LHCN-M2 (cell line): Measurements from ENCODE around the gene ATP1A2. TPM values are rescaled to one million over a fixed set of nuclear protein-coding genes. Genes with fewer than 3 reads are reported as not detected.
A peak's percentile ranks its signal among the peaks of the same experiment; 100 is the strongest.

Experiments
- DNase-seq: peaks from one replicate; pipeline ENCODE4 v3.0.0-alpha.2; 2012; ENCODE audit warnings: low read depth
- polyA plus RNA-seq: library from polyadenylated mRNA; unstranded; fragments of >200 nt; gene quantifications from one replicate; pipeline ENCODE4 v1.2.1, GENCODE V29; 2012; ENCODE audit warnings: missing spikeins
- total RNA-seq: library from RNA; depleted of rRNA; stranded (reverse); fragments of >200 nt; gene quantifications from 2 replicates; pipeline ENCODE4 v1.2.3, GENCODE V29; 2014; rRNA removed

ATP1A2 gene
- 1.3 and 1.4 TPM in 2 replicates for total RNA-seq
- 1.00 TPM for polyA plus RNA-seq

DNA sequence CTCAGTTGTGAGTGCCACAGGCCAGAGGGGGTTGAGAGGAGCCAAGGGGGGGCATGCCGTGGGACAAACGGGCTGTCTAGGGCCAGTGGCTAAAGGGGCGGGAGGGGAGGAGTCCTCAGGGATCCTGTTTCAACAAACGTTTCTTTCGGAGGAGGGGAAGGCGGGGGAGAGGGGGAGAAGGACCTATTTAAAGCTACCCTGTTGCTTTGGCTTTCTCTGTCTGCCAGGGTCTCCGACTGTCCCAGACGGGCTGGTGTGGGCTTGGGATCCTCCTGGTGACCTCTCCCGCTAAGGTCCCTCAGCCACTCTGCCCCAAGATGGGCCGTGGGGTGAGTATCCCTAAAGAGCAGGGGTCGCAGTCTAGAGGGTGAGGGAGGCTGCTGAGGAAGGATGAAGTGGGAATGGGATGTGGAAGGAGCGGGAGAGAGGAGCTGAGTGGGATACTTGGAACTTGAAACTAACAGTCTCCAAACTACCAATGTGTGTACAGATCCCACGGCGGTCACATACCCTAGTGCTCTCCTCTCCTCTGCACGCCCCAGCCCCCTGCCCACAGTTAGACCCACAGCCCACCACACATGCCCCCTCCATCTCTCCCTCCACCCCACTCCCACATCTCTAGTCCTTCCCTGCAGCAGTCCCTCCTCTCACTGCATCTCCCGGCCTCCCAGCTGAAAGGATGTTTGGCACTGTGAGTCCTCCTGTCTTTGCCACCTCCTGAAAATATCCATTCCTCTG, at the start of gene ATP1A2:
ATP1A2 (plus strand) TSS at position 215 of the 738 bp plus-strand sequence; CDS start at position 318, 103 bp downstream.
- DNase-seq: no peak

DNA sequence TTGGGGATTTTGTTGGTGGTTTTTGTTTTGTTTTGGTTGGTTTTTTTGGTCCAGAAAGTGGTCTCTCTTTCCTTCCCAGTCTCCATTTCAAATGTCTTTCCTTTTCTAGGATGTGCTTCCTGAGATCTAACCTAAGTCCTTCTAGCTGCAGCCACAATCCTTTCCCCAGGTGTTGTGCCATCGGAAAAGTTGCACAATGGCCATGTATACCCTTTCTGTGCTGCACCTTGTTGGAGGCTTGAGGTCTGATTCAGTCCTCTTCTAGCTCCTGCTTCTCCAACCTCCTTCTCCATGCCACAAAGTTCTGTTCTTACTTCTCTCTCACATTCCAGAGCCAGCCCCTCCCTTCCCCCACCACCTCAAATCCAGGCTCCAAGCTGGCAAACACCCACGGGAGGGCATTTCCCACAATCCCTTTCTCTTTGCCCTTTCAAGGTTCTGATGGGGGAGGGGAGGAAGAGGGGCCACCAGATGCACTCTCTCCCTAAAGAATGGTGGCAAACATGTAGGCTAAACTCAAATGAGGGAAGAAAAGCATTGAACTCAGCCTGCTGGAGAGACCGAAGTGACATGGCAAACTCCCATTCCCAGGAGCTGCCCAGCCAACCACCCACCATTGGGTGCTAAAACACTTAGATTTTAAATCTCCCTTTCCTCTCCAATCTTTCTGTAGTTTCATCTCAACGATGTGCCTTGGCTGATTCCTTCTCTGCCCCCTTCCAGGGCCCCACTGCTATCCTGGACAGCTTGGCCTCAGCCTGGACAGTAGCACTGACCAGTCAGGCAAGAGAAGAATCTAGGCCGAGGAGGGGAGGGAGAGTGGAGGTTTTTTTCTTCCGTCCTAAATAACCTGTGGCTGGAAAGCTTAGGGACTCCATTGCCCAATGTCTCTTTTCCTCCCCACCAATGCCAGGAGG, 48.5 kb upstream of the ATP1A2 start:
- DNase-seq: no peak

DNA sequence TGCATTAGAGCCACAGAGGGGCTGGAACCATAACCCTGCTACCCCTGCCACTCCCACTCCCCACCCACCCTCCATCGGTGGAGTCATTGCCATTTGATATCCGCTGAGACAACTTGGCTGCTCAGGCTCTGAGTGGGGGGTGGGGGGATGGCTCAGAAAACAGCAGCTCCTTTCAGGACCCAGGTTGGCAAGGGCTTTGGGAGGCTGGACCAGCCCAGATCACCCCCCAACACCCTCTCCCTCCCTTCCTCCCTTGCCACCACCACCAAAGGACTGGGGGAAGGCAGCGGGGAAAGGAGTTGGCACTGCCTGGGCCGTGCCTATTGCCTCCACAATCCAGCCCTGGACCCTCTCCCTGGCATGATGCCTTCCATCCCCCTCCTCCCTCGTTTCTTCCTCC, 47.3 kb upstream of the ATP1A2 start:
- DNase-seq: no peak

DNA sequence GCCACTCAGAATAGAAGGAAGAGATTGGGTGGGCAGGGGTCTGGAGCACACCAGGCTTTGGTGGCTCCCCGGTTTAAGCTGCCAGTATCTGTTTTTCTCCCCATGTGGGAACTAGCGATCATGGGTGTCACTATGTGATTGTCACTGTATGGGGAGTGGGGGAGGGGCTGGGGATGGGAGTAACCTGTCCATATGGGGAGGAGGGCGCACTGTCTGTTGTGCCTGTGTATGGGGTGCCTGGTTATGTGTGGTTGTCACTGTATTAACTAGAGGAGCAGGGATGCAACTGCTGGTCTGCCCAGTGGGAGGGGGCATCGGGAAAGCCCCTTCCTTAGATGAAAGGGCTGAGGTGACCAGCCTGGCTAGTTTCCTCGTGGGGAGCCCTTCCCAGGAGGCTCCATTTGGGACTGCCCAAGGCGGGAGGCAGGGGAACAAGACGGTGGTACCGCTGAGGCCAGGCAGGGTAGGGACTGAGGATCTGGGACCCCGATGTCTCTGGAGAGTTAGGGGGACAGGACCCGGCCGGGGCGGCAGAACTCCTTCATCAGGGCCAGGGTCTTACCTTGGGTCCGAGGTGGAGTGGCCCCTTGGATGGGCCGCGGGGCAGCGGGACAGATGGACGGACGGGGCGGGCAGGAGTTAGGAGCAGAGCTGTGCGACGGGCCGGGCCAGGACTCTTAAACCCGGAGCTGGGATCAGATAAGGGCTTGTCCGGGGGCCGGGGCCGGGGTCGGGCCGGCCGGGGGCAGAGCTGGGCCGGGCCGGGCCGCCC, 45.9 kb upstream of the ATP1A2 start, which contains the start of gene KCNJ10:
KCNJ10 (minus strand) TSS at position 701 of the 772 bp plus-strand sequence. CDS start 27,628 bp downstream, outside the sequence.
- DNase-seq: no peak

DNA sequence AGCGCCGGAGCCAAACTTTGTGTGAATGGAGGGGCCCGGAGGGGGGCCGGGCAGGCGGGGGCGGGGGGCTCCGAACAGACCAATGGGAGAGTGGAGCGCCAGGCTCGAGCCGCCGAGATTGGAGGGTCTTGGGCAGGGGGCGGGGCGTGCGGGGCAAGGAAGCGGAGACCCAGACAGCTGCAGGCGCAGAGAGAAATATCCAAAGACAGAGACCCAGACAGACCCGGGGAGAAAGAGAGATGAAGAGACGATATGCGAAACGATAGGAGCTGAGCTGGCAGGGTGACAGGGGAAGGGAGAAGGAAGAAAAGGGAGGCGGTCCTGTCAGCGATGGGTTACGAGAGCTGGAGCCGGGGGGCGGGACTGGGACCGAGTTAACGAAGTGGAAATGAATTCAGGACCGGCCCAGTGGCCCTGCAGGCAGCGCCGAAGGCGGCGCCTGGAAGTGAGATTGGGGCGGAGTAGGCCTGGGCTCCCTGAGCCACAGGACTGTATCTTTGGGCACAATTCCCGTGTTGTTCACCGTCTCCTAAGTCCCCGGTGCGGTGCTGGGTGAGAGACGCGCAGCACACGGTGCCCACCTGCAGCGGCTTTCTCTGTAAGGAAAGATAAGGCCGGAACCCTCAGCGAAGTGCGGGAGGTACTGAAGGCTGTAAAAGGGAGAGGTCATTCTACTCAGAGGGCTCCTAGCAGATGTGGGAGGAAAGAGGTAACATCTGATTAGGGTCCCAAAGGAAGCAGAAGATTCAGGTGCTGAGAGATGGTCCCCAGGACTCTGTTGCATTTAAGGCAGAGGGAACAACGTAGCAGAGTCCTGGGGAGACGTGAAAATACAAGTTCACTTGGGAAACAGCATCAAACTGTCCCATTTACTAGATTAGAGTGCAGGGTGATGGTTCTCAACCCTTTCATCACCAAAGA, 45.1 kb upstream of the ATP1A2 start:
- peak; percentile 35 for DNase-seq

DNA sequence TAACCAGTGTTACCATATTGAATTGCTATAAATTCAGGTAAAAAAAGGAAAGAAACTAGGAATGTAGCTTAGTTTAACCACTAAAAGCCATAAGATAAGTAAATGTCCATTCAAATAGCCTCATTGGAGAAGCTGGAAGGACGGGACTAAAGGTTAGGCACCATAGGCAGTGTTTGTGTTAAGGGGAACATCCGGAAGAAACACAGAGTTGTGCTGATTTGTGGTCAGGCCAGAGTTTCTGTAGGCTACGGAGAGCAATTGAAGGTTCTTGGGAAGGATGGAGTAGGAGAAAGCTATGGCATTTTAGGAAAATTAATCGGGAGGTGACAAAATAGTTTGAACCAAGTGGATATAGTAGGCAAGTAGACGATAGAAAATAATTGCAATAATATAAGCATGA, 44.3 kb upstream of the ATP1A2 start:
- DNase-seq: no peak

DNA sequence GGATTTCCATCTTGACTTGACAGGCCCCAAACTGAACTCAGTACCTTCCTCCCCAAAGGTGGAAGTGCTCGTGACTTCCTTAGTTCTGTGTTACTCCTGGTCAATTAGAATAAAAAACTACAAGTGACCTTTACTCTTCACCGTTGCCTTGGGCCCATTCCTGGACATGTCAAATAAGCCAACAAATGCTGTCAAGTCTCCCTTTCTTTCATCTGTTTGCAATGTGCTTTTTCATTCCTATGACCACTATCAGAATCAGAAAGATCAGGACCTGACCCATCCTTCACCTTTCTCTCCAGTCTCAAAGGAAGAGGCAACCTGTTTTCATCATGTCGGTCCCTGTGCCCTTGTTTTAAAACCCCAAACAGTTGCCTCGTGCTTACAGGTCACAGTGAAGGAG, 40.7 kb upstream of the ATP1A2 start:
- DNase-seq: no peak

DNA sequence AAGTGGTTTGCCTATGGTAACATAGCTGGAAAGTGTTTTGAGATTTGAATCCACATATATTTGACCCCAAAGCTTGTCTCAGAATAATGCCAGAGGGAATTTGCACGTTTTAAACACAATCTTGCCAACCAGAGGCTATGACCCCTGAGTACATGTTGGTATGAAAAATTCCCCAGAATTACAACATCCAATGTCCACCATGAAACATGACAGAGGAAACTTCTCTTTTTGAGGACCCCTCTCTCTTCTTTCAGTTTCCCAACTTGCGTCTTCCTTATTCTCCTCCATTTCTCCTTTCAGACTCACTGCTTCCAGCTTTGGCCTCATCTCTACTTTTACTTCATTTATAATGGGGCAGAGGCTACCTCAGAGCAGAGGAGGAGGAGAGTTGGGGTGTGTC, 39.7 kb upstream of the ATP1A2 start:
- DNase-seq: no peak

DNA sequence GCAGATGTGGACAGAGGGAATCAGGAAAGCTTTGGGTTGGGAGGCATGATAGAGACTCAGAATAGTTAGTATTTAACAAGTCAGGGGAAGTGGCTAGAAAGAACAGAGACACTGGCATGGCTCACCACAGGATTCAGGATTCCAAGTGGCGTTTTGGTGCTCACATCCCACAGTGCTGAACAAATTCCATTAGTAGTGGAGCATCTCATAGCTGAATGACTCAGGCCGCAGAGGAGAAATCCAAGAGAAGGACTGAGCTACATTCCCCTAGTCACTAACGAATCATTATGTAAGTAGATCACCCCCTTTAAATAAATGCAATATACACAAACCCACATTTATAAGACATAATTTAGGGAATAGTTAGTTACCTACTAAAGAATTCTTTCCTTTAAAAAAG, 39.3 kb upstream of the ATP1A2 start:
- no peak for DNase-seq

DNA sequence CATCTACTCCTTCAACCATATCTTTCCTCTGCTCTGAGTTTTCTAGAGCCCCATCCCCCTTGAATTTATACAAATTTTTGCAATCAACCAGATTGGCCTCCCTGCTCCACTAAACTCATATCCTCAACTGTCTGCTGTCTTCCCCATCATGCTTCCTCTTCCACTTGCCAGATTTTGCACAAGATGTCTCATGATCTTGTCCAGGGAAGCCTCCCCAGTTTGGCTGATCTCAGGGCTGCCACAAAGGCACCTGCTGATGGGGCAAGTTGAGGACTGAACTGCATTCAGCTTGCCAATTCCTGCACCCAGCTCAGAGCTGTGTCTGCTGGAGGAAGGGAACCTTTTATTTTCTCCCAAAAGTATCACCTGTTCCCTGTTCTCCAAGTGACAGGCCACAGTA, 38.1 kb upstream of the ATP1A2 start:
- DNase-seq: no peak

DNA sequence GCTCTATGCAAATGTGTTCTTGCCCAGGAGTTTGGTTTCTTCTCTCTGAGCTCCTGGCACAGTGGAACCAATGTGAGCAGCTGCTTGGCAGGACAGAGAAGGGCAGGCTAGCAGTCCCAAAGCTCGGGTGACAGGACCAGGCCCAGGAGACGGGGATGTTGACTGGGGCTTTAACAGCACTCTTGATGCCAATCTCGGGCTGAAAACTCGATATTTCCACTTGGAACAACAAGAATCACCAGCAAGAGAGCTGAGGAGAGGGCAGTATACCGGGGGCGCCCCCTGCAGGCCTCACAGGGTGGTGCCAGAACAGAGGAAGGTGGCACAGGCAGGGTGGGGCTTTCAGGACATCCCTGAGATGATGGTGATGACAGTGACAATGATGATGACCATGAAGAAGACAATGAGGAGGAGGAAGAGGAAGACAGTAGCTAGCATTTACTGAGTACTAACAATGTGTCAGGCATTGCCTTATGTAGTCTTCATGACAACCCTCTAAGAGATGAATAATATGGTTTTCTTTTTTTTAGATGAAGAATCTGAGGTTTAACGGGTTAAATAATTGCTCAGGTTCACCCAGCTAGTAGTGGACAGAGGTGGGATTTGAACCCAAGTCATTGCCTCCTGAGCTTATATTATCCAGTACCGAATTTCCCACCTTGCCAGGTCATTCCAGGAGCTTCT, 36.9 kb upstream of the ATP1A2 start:
- DNase-seq: peak; percentile 31

DNA sequence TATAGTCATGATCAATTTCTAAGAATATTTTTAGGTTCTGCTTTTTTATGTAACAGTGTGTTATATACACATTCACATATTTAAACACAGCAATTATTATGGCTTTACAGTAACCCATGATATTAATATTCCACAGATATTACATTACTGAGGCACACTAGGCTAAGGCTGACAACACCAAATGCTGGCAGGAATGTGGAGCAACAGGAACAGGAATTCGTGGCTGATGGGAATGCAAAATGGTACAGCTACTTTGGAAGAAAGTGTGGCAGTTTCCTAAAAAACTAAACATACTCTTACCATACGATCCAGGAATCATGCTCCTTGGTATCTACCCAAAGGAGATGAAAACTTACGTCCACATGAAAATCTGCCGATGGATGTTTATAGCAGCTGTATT, 36.1 kb upstream of the ATP1A2 start:
- no peak for DNase-seq

DNA sequence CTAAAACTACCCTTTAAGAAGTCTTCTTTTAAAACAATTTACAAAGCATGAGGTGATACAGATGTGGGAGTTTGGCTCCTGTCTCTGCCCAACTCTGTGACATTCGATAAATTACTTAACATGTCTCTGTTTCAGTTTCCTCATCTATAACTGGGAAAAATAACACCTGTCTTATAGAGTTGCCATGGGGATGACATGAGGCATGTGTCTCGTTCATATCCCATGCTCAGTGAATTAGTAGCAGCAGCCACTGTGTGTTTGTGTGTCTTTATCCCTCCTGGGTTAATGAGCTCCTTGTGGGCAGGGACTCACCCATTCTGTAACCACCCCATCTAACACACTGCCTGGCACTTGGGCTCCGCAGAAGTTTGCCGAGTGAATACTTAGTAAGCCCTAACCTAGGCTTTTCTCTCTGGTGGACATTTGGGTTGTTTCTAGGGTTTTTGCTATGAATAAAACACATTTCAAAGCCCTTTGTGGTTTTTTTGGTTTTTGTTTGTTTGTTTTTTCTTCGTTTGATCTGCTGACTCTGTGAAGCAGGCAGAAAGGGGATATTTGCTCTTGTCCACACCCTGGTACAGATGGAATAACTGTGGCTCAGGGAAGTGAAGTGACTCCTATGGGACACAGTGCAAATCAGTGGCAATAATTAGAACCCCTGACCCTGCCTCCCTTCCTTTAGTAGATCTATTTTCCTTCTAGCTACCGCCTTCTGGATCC, 35.0 kb upstream of the ATP1A2 start:
- DNase-seq: peak; percentile 21

DNA sequence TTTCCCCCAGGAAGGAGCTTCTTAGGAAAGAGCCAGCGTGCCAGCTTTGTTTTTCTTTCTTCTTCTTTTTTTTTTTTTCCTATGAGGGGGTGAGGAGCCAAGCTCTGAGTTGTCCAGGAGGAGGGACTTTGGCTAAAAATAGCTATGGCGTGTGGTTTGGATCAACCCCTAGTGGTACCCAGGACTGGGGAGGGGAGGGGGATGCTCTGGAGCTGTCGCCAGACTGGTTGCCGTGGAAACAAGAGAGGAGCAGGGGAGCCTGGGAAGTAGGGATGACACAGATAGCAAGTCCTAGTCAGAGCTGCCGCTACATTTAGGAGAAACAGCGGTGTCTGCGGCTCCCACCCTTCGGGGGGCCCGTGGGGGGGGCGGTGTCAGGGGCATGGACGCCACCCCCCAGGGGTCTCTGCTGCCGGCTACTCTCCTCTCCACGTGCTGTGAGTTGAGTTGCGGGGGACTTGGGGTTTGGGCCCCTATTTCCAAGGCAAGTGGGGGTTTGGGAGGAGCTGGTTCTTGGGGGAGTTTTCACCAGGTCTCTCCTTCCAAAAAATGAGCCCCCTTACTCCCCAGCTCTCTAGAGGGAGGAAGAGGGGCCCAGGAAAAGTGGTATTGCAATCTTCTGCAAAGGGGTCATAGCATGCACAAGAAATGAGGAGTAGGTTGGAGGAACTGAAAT, 34.2 kb upstream of the ATP1A2 start, which contains the start of gene KCNJ9:
KCNJ9 (plus strand) TSS at position 278 of the 676 bp plus-strand sequence. CDS start 2,493 bp downstream, outside the sequence.
- DNase-seq: peak; percentile 44

DNA sequence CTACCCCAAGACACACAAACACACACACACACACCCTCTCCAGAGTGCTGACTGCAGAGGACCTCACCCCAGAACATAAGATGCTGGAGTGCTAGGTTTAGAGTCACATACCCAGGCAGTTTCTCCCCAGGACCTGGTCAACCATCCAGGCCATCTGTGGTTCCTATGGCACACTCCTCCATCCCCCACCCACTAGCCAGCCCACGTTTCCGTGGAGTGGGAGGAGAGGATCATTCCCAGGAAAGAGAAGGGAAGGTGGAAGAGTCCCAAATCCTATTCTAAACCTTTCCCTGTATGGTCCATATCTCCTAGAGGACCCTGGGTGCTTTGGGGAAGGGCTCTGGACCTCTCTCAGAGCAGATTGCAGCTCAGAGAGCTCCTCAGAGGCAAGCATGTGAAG, 33.1 kb upstream of the ATP1A2 start:
- no peak for DNase-seq

DNA sequence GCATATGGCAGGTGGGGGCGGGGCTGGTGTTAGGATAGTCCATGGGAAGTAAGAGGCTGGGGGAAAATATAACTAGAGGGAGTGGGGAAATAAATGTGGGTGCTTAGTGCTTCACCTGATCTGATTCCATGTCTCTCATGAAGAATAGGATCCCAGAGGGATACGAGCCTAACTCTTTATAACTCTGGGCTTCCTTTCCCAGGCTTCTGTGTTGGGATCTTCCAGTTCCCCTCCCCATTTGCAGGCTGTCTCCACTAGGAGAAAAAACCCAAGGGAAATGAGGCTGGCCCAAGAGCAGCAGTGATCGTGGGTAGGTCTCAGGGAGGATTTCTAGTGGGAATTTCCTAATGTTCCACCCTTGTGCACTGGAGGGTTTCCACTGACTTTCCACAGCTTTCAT, 32.6 kb upstream of the ATP1A2 start:
- DNase-seq: no peak

DNA sequence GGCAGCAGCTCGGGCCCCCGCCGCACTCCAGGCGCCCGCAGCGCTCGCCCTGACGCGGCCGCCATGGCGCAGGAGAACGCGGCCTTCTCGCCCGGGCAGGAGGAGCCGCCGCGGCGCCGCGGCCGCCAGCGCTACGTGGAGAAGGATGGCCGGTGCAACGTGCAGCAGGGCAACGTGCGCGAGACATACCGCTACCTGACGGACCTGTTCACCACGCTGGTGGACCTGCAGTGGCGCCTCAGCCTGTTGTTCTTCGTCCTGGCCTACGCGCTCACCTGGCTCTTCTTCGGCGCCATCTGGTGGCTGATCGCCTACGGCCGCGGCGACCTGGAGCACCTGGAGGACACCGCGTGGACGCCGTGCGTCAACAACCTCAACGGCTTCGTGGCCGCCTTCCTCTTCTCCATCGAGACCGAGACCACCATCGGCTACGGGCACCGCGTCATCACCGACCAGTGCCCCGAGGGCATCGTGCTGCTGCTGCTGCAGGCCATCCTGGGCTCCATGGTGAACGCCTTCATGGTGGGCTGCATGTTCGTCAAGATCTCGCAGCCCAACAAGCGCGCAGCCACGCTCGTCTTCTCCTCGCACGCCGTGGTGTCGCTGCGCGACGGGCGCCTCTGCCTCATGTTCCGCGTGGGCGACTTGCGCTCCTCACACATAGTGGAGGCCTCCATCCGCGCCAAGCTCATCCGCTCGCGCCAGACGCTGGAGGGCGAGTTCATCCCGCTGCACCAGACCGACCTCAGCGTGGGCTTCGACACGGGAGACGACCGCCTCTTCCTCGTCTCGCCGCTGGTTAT, 31.4 kb upstream of the ATP1A2 start:
- DNase-seq: no peak
